Naive thymus-derived CD4-positive, alpha-beta T cell (primary cell): Measurements from ENCODE around the gene MAGI2. TPM values are rescaled to one million over a fixed set of nuclear protein-coding genes. Genes with fewer than 3 reads are reported as not detected.

Experiments used
- ATAC-seq: fragments of 150-1000 bp; cut with Tn5 transposase; 2 replicates; pipeline ENCODE4 v1.10.0; 2021; ENCODE audit warnings: mild to moderate bottlenecking, moderate library complexity
- CTCF ChIA-PET: fragments of 350-600 bp; sonication (Branson Sonifier 250); formaldehyde crosslinking; loops from one replicate; lab custom pipeline; 2021; ENCODE audit warnings: antibody characterized with exemption; lab: Charles Lee
- POLR2A ChIA-PET: fragments of 350-600 bp; sonication (Branson Sonifier 250); formaldehyde crosslinking; loops from one replicate; lab custom pipeline; 2021; ENCODE audit warnings: antibody characterized with exemption, inconsistent platforms; lab: Charles Lee
- DNase-seq, 9 donors: peaks; one replicate each; pipeline versions ENCODE4 v3.0.0 to v3.0.0-alpha.2; 2020 to 2022; ENCODE audit warnings: mixed read lengths in 1 of 9
- H3K27ac ChIP-seq: one replicate; pipeline ENCODE4 v1.7.0; 2013; ENCODE audit warnings: mild to moderate bottlenecking, low read depth, low read length, moderate library complexity
- H3K27me3 ChIP-seq, 2 donors: one replicate each; pipeline ENCODE4 v1.7.0; 2013; ENCODE audit warnings: low read length in 2 of 2, mild to moderate bottlenecking in 2 of 2, moderate library complexity in 2 of 2; ENCODE audit not compliant: control insufficient read depth in 2 of 2, insufficient read depth in 2 of 2
- H3K36me3 ChIP-seq, 3 experiments: 1 replicate in 2 of 3; 2 replicates in 1 of 3; pipeline ENCODE4 v1.7.0; 2013; ENCODE audit warnings: low read length in 3 of 3, mild to moderate bottlenecking in 3 of 3, moderate library complexity in 1 of 3; ENCODE audit not compliant: insufficient read depth in 3 of 3, control insufficient read depth in 2 of 3
- H3K4me1 ChIP-seq, 2 donors: one replicate each; pipeline ENCODE4 v1.7.0; 2013; ENCODE audit warnings: low read length in 2 of 2, mild to moderate bottlenecking in 2 of 2, moderate library complexity in 1 of 2; ENCODE audit not compliant: control insufficient read depth in 2 of 2, insufficient read depth in 2 of 2
- H3K4me3 ChIP-seq: 2 replicates; pipeline ENCODE4 v1.7.0; 2013; ENCODE audit warnings: mild to moderate bottlenecking, low read length
- H3K9me3 ChIP-seq, 3 experiments: 1 replicate in 2 of 3; 2 replicates in 1 of 3; pipeline ENCODE4 v1.7.0; 2013; ENCODE audit warnings: low read length in 3 of 3; ENCODE audit not compliant: control insufficient read depth in 2 of 3
- H3K27ac Mint-ChIP-seq, 9 donors: one replicate each; pipeline ENCODE4 v1.8.0; 2020 to 2022; ENCODE audit warnings: mixed read lengths in 9 of 9, mild to moderate bottlenecking in 8 of 9, moderate library complexity in 5 of 9, inconsistent platforms in 2 of 9
- H3K27me3 Mint-ChIP-seq, 5 donors: one replicate each; pipeline ENCODE4 v1.8.0; 2021 to 2022; ENCODE audit warnings: mixed read lengths in 5 of 5, mild to moderate bottlenecking in 1 of 5
- H3K36me3 Mint-ChIP-seq, 5 donors: one replicate each; pipeline ENCODE4 v1.8.0; 2020 to 2022; ENCODE audit warnings: mixed read lengths in 5 of 5, mild to moderate bottlenecking in 3 of 5, inconsistent platforms in 1 of 5
- H3K4me1 Mint-ChIP-seq, 7 donors: one replicate each; pipeline ENCODE4 v1.8.0; 2020 to 2022; ENCODE audit warnings: mixed read lengths in 7 of 7, mild to moderate bottlenecking in 3 of 7, inconsistent platforms in 1 of 7
- H3K4me3 Mint-ChIP-seq, 10 donors: one replicate each; pipeline ENCODE4 v1.8.0; 2020 to 2022; ENCODE audit warnings: mild to moderate bottlenecking in 10 of 10, mixed read lengths in 10 of 10, moderate library complexity in 6 of 10, inconsistent platforms in 2 of 10
- H3K9me3 Mint-ChIP-seq, 11 donors: one replicate each; pipeline ENCODE4 v1.8.0; 2020 to 2022; ENCODE audit warnings: mixed read lengths in 11 of 11, mild to moderate bottlenecking in 4 of 11, inconsistent platforms in 1 of 11, moderate library complexity in 1 of 11
- intact Hi-C, 2 donors: fragments of 100-400 bp; cut with micrococcal nuclease; formaldehyde crosslinking; loops; one replicate each; pipeline ENCODE4 v1.15.1; 2023
- polyA plus RNA-seq, 2 donors: library from polyadenylated mRNA; unstranded; fragments of 300-500 nt; fragmentation: Illumina TruSeq; gene quantifications; one replicate each; pipeline ENCODE4 v1.2.3, GENCODE V29; 2021
- total RNA-seq, 6 experiments: library from RNA in 5 of 6; stranded (reverse) in 5 of 6; gene quantifications; 1 replicate in 5 of 6; 2 replicates in 1 of 6; pipeline ENCODE4 v1.2.3 and lab custom pipeline; 2021 to 2026

MAGI2 gene
- total and polyA plus RNA-seq, 7 experiments from 2014 or later = 0.05 to 0.67 (median 0.15) TPM; not detected in 3

DNA sequence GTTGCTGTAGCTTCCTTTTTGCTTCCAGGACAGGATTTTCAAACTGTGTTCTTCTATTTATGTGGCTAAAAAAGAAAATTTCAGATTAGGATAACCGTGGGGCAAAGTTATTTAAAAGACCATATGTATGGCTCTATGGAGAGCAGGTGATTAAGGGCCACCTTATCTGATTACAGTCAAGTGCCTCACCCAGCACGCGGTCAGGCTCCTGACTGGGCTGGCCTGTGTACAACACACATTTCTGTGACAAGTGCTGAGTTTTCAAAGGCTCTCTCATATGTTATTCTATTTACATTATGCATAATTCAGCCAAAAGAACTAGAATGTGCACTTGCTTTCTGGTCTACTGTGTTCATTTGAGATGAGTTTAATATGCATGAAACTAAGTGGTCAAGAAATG is 1107.5 kb downstream of the MAGI2 start:
- no peak overlapping the region for H3K27ac ChIP-seq
- H3K27ac Mint-ChIP-seq = no peak overlapping the region
- peaks cover 0 to 5% (median 0%) of the 10 kb centered on the region in 11 donors for H3K9me3 Mint-ChIP-seq
- peaks cover 0 to 2% (median 0%) of the 10 kb centered on the region in 5 donors for H3K27me3 Mint-ChIP-seq
- DNase-seq (no peak), ATAC-seq (no peak)
- CTCF ChIA-PET = no interaction called here
- H3K4me1 Mint-ChIP-seq = no peaks in the 10 kb centered on the region
- no peak overlapping the region for H3K4me3 Mint-ChIP-seq
- no peaks in the 10 kb centered on the region for H3K4me1 ChIP-seq
- H3K36me3 ChIP-seq = no peaks in the 10 kb centered on the region
- POLR2A ChIA-PET = no interaction called here
- H3K9me3 ChIP-seq = no peaks in the 10 kb centered on the region
- no peaks in the 10 kb centered on the region for H3K27me3 ChIP-seq
- intact Hi-C loops = no loop called here
- no peak overlapping the region for H3K4me3 ChIP-seq
- no peaks in the 10 kb centered on the region for H3K36me3 Mint-ChIP-seq

DNA sequence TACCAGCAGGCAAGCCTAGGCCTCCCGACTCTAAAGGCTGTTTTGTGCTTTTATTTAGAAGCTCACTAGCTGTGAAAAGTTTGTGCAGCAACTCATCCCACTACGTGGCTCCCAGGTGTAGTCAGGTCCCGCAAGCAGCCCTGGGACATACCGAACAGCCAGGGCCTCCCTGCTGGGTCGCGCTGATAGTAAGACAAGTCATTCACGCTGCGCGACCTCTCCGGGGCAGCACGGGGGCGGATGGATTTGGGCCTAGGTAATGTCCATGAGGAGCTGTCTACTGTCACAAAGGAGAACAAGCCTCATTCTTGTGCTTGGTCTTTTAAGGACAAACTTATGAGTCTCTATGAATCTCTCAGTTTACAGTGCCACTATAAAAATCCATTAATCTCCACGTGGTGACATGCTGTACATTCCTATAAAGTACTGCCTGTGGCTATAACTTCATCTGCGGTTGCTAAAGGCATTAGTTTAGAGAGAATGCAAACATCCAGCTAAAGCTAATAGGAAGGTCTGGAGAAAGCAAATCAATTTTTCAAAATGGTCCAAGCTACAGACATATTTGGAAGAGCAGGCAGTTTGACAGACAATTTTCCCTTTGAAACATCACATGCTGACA is 1108.1 kb downstream of the MAGI2 start:
- intact Hi-C loops = no loop called here
- H3K36me3 Mint-ChIP-seq = no peaks in the 10 kb centered on the region
- CTCF ChIA-PET = no interaction called here
- no peak overlapping the region for H3K27ac Mint-ChIP-seq
- H3K4me3 Mint-ChIP-seq = no peak overlapping the region
- peaks cover 0 to 5% (median 0%) of the 10 kb centered on the region in 11 donors for H3K9me3 Mint-ChIP-seq
- no peak overlapping the region for H3K27ac ChIP-seq
- no peaks in the 10 kb centered on the region for H3K4me1 Mint-ChIP-seq
- DNase-seq (no peak), ATAC-seq (no peak)
- peaks cover 0 to 5% (median 0%) of the 10 kb centered on the region in 5 donors for H3K27me3 Mint-ChIP-seq
- H3K9me3 ChIP-seq = no peaks in the 10 kb centered on the region
- H3K4me3 ChIP-seq = no peak overlapping the region
- no peaks in the 10 kb centered on the region for H3K4me1 ChIP-seq
- H3K36me3 ChIP-seq = no peaks in the 10 kb centered on the region
- POLR2A ChIA-PET = no interaction called here
- no peaks in the 10 kb centered on the region for H3K27me3 ChIP-seq

DNA sequence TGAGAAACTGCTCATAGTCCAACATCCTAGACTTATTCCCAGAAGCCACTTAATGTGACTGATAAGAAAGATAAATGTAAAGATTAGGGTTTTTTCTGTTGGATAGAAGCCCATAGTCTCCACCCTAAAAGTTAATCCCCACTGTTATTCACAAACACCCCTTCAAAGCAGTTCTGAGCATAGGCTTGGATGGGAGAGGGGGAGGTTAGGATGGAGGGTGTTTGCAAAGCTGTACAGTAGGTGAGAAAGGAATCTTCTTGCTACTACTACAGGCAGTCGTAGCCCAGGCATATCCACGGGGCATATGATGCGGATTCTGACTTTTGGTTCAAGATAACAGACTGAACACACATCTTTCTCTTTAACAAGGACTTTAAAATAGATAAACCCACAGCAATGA is 1119.0 kb downstream of the MAGI2 start:
- no peak overlapping the region for H3K4me3 ChIP-seq
- Mint-ChIP-seq H3K9me3 (peaks cover 0 to 2% (median 0%) of the 10 kb centered on the region in 11 donors), H3K36me3 (no peaks in the 10 kb centered on the region), H3K27me3 (peaks cover 0 to 7% (median 4%) of the 10 kb centered on the region in 5 donors), H3K4me1 (no peaks in the 10 kb centered on the region), H3K27ac (no peak overlapping the region), H3K4me3 (no peak overlapping the region)
- ATAC-seq (no peak), DNase-seq (no peak)
- no peaks in the 10 kb centered on the region for H3K4me1 ChIP-seq
- no peak overlapping the region for H3K27ac ChIP-seq
- H3K9me3 ChIP-seq = no peaks in the 10 kb centered on the region
- H3K36me3 ChIP-seq = no peaks in the 10 kb centered on the region
- CTCF ChIA-PET = no interaction called here
- H3K27me3 ChIP-seq = no peaks in the 10 kb centered on the region
- POLR2A ChIA-PET = no interaction called here
- intact Hi-C loops = no loop called here

DNA sequence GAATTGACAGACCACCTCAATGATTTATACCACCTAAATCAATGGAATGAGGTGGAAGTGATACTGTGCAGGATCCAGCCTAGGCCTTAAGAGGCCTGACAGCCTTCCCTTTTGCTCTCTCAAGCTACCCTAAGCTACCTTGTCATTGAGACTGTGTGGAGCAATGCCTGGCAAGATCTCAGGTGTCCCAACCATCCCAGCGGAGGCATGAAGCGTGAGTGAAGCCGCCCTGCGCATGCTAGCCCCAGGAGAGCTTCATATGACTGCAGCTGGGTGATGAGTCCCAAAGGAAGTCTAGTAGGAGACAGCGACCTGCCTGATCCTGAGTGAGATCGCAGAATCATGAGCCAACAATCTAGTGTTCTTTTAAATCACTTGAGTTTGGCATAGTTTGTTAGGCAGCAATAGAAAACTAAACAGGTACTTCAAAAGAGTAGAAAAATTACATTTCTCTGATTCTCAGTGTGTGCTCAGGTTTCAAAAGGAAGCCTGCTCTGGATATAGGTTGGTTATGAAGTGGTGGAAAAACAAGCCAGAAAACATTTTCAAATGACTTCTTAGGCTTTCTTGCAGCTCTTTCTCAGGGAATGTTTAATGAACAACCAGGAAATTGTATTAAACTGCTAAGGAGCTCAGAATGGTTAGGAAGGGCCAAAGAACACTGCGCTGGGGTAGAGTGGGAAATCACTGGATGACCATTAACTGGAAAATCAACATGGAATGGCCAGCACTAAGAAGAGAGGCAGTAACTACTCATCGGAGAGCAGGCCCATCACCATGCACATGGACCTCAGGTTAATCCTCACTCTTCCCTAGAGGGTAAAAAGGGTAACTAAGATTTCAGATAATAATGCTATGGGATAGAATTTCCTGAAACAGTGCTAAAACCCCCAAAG is 1119.7 kb downstream of the MAGI2 start:
- H3K4me3 ChIP-seq = no peak overlapping the region
- ATAC-seq (no peak), DNase-seq (no peak)
- Mint-ChIP-seq H3K4me1 (no peaks in the 10 kb centered on the region), H3K9me3 (peaks cover 0 to 2% (median 0%) of the 10 kb centered on the region in 11 donors), H3K36me3 (no peaks in the 10 kb centered on the region), H3K4me3 (no peak overlapping the region), H3K27ac (no peak overlapping the region), H3K27me3 (peaks cover 0 to 5% (median 4%) of the 10 kb centered on the region in 5 donors)
- H3K36me3 ChIP-seq = no peaks in the 10 kb centered on the region
- H3K27me3 ChIP-seq = no peaks in the 10 kb centered on the region
- no peaks in the 10 kb centered on the region for H3K9me3 ChIP-seq
- intact Hi-C loops = no loop called here
- CTCF ChIA-PET = interaction anchor here (0.7 kb wide), 1 partner anchor 39 kb away, joined by 3 read pairs; no protein-coding TSS in a partner anchor
- POLR2A ChIA-PET = no interaction called here
- H3K27ac ChIP-seq = no peak overlapping the region
- no peaks in the 10 kb centered on the region for H3K4me1 ChIP-seq

DNA sequence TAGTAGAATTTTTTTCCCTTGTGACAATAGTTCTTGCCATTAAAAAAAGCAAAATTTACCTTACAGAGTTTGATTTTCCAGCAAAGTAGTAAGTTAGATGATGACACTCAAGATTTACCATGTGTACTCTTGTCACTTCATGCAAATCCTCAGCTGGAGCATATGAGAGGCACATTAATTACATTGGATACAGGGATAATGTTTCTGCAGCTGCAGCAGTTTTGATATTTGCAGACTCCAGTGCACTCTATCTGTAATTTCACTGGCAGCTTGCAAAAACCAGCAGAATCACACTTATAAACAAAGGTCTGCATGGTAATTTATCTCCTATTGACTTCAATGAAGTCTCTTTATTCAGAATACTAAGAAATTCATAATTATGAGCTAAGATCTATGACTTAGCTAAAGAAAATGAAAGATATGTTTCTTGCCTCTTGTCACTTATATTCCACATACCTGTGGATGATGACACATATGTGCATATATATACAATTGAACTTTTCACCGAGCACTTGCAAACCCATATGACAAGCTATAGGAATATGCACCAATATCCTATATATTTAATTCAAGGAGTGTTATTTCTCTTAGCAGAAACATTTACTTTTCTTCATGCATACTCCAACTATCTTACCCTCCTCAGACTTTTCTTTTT is 1124.3 kb downstream of the MAGI2 start:
- no peaks in the 10 kb centered on the region for H3K4me1 ChIP-seq
- Mint-ChIP-seq H3K27ac (no peak overlapping the region), H3K36me3 (no peaks in the 10 kb centered on the region), H3K4me1 (no peaks in the 10 kb centered on the region), H3K4me3 (no peak overlapping the region), H3K27me3 (peaks cover 0 to 4% (median 4%) of the 10 kb centered on the region in 5 donors), H3K9me3 (peaks cover 0 to 3% (median 0%) of the 10 kb centered on the region in 11 donors)
- H3K27ac ChIP-seq = no peak overlapping the region
- ChIA-PET POLR2A (no interaction called here), CTCF (no interaction called here)
- H3K27me3 ChIP-seq = no peaks in the 10 kb centered on the region
- H3K9me3 ChIP-seq = peaks cover 0 to 4% (median 0%) of the 10 kb centered on the region in 3 experiments
- intact Hi-C loops = no loop called here
- no peak overlapping the region for H3K4me3 ChIP-seq
- DNase-seq (no peak), ATAC-seq (no peak)
- no peaks in the 10 kb centered on the region for H3K36me3 ChIP-seq

DNA sequence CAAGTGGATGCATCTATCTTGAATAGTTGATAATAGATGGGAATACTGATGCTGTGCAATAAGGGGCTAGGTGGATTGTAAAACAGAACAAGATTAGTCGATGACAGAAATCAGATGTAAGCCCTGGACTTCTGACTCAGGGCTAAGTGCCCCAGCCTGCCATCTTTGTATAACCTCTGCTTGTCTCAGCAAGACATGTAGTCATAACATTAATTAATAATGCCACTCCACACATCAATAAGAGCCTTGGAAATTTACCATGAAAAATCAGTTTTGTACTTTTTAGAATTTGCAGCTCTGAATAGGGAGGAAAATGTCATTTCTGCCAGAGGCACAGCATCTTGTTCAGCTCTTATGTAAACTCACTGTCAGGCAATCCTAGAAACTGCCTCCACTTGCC is 1125.7 kb downstream of the MAGI2 start:
- no peak overlapping the region for H3K4me3 Mint-ChIP-seq
- ChIA-PET CTCF (no interaction called here), POLR2A (no interaction called here)

More for the DNA sequence above, 1125.7 kb downstream of the MAGI2 start:
- Mint-ChIP-seq H3K9me3 (peaks cover 0 to 4% (median 0%) of the 10 kb centered on the region in 11 donors), H3K27me3 (peaks cover 0 to 4% (median 4%) of the 10 kb centered on the region in 5 donors), H3K36me3 (no peaks in the 10 kb centered on the region), H3K4me1 (no peaks in the 10 kb centered on the region), H3K27ac (no peak overlapping the region)
- intact Hi-C loops = no loop called here
- ATAC-seq (no peak), DNase-seq (no peak)
- Histone ChIP-seq H3K9me3 (peaks cover 0 to 4% (median 0%) of the 10 kb centered on the region in 3 experiments), H3K27ac (no peak overlapping the region), H3K27me3 (no peaks in the 10 kb centered on the region), H3K36me3 (no peaks in the 10 kb centered on the region), H3K4me1 (no peaks in the 10 kb centered on the region), H3K4me3 (no peak overlapping the region)
